GM12878 (cell line): ENCODE measurements around the gene GBA2. TPM values are rescaled to one million over a fixed set of nuclear protein-coding genes. Genes with fewer than 3 reads are reported as not detected.

Source experiments
- ATAC-seq: fragments of 200-7000 bp; cut with Tn5 transposase; 3 replicates; pipeline ENCODE4 v1.9.1; 2020; ENCODE audit warnings: mild to moderate bottlenecking, moderate library complexity
- BruUV-seq: library from RNA; stranded (reverse); fragments of 400-500 nt; replicated peaks from 2 replicates; lab custom pipeline; 2021; lab: Mats Ljungman, UMichigan
- CTCF ChIA-PET: fragments of 300-600 bp; sonication (Branson Sonifier 250); formaldehyde crosslinking; extraction: SDS; loops from one replicate; lab custom pipeline; 2021; ENCODE audit warnings: inconsistent platforms; lab: Yijun Ruan, JAX
- POLR2A ChIA-PET: fragments of 350-600 bp; formaldehyde crosslinking; extraction: SDS; loops from one replicate; lab custom pipeline; 2021; ENCODE audit warnings: inconsistent platforms; lab: Charles Lee
- RAD21 ChIA-PET: fragments of 300-600 bp; sonication (Branson Sonifier 250); formaldehyde crosslinking; loops from one replicate; lab custom pipeline; 2023; ENCODE audit warnings: antibody characterized with exemption; ENCODE audit not compliant: unreplicated experiment; lab: Charles Lee
- SMC1A ChIA-PET: fragments of 300-600 bp; sonication (Branson Sonifier 250); formaldehyde crosslinking; loops from one replicate; lab custom pipeline; 2023; ENCODE audit not compliant: unreplicated experiment, uncharacterized antibody; lab: Charles Lee
- DNase-seq: peaks from one replicate; pipeline ENCODE4 v3.0.0-alpha.2; 2011; ENCODE audit warnings: low read depth, low spot score
- FAIRE-seq: peaks from 3 replicates; lab custom pipeline; 2011; peaks lifted over from hg19 to GRCh38; lab: Jason Lieb, UNC
- H2AFZ ChIP-seq: 2 replicates; pipeline ENCODE4 v1.6.0; 2011; ENCODE audit warnings: low read depth, low read length, control low read depth; ENCODE audit not compliant: control insufficient read depth
- H3K27ac ChIP-seq: 2 replicates; pipeline ENCODE4 v1.5.1; 2011; ENCODE audit warnings: control low read depth; ENCODE audit not compliant: control insufficient read depth, insufficient read depth
- H3K27me3 ChIP-seq, 2 experiments: replicated peaks in 1 of 2; 2 replicates each; pipeline versions ENCODE4 v1.6.0 to v1.6.1; 2011; ENCODE audit warnings: low read length in 1 of 2; ENCODE audit not compliant: control insufficient read depth in 2 of 2, insufficient read depth in 2 of 2
- H3K36me3 ChIP-seq, 2 experiments: 2 replicates each; pipeline ENCODE4 v1.5.1; 2011; ENCODE audit warnings: low read length in 1 of 2; ENCODE audit not compliant: control insufficient read depth in 2 of 2, insufficient read depth in 2 of 2
- H3K4me1 ChIP-seq: 2 replicates; pipeline ENCODE4 v1.6.1; 2011; ENCODE audit warnings: mild to moderate bottlenecking, low read length, moderate library complexity, mixed read lengths; ENCODE audit not compliant: control insufficient read depth, insufficient read depth
- H3K4me2 ChIP-seq: 2 replicates; pipeline ENCODE4 v1.6.0; 2011; ENCODE audit warnings: control low read depth; ENCODE audit not compliant: control insufficient read depth, insufficient read depth
- H3K4me3 ChIP-seq: fragments of 200-600 bp; sonication (generic); 2 replicates; pipeline ENCODE4 v1.5.1; 2016
- H3K79me2 ChIP-seq: 2 replicates; pipeline ENCODE4 v1.6.0; 2011; ENCODE audit warnings: low read length; ENCODE audit not compliant: control insufficient read depth, insufficient read depth
- H3K9ac ChIP-seq: 2 replicates; pipeline ENCODE4 v1.8.0; 2011; ENCODE audit warnings: low read length, control low read depth, mixed read lengths; ENCODE audit not compliant: control insufficient read depth, insufficient read depth
- H3K9me3 ChIP-seq: replicated peaks from 3 replicates; pipeline ENCODE4 v1.5.1; 2011; ENCODE audit warnings: mild to moderate bottlenecking, low read length; ENCODE audit not compliant: control insufficient read depth, insufficient read depth
- H4K20me1 ChIP-seq: 2 replicates; pipeline ENCODE4 v1.6.0; 2011; ENCODE audit not compliant: control insufficient read depth, insufficient read depth
- EGR1 ChIP-seq, 2 experiments: IDR thresholded peaks; 1 replicate in 1 of 2; 2 replicates in 1 of 2; pipeline ENCODE4 v1.6.1; 2011 to 2012; ENCODE audit warnings: low read depth in 2 of 2, low read length in 2 of 2, borderline replicate concordance in 1 of 2, mild to moderate bottlenecking in 1 of 2, moderate library complexity in 1 of 2
- POLR2A ChIP-seq: IDR thresholded peaks from 2 replicates; pipeline ENCODE4 v1.6.1; 2011; ENCODE audit warnings: low read depth, mild to moderate bottlenecking, low read length
- RBBP5 ChIP-seq: fragments of 200-600 bp; sonication (generic); conservative IDR thresholded peaks from 2 replicates; pipeline ENCODE4 v1.6.1; 2016
- STAT1 ChIP-seq: fragments of 450-650 bp; conservative IDR thresholded peaks from 2 replicates; pipeline ENCODE4 v1.6.1; 2014; ENCODE audit warnings: antibody characterized with exemption, mild to moderate bottlenecking
- STAT3 ChIP-seq: IDR thresholded peaks from 2 replicates; pipeline ENCODE4 v1.6.1; 2011; ENCODE audit warnings: low read depth, low read length, improper control_type of control experiment
- WGBS: methylation state at CpG from one replicate; pipeline ENCODE4 v1.1.6; 2016; ENCODE audit warnings: low lambda C conversion rate; ENCODE audit not compliant: insufficient replicate concordance, insufficient coverage; ENCODE audit errors: missing lambda C conversion rate; 5-methylcytosine and 5-hydroxymethylcytosine counted together
- in situ Hi-C: fragments of 300-500 bp; cut with MboI; formaldehyde crosslinking; loops from 9 replicates; pipeline ENCODE4 v1.14.3; 2018; ENCODE audit warnings: mixed read lengths
- intact Hi-C: fragments of 100-400 bp; cut with micrococcal nuclease; formaldehyde crosslinking; loops from one replicate; pipeline ENCODE4 v1.14.2; 2022; ENCODE audit not compliant: unreplicated experiment
- polyA plus RNA-seq, 11 experiments: library from polyadenylated mRNA; depleted of rRNA in 4 of 11; unstranded in 6 of 11; stranded (reverse) in 5 of 11; fragments of >200 nt; fragmentation: Nextera tagmentation in 4 of 11; fragmentation: Illumina TruSeq in 1 of 11; extraction: Ambion mirVana in 4 of 11; extraction: Trizol in 1 of 11; gene quantifications; 1 replicate in 1 of 11; 2 replicates in 10 of 11; pipeline versions ENCODE4 v1.2.1 to v1.2.3, GENCODE V29; 2011 to 2016; ENCODE audit warnings: inconsistent platforms in 2 of 11, missing spikeins in 2 of 11, low read depth in 1 of 11
- total RNA-seq, 4 experiments: library from RNA; depleted of rRNA in 3 of 4; stranded (reverse); fragments of >200 nt in 3 of 4; fragmentation: Illumina TruSeq in 1 of 4; extraction: Trizol in 1 of 4; gene quantifications; 2 replicates each; pipeline versions ENCODE4 v1.2.1 to v1.2.3, GENCODE V29; 2013 to 2021
- TF ChIP-seq, protein P1 (sequence below): fragments of 450-650 bp; IDR thresholded peaks from 2 replicates; pipeline ENCODE4 v1.6.1; 2017; ENCODE audit warnings: low read depth, mild to moderate bottlenecking, moderate library complexity
- TF ChIP-seq, protein P2 (sequence below): fragments of 450-650 bp; IDR thresholded peaks from 2 replicates; pipeline ENCODE4 v1.6.1; 2017; ENCODE audit warnings: mild to moderate bottlenecking, moderate library complexity
- TF ChIP-seq, protein P3 (sequence below): fragments of 450-650 bp; IDR thresholded peaks from 2 replicates; pipeline ENCODE4 v1.6.1; 2014; ENCODE audit warnings: mild to moderate bottlenecking

The GBA2 gene
- total and polyA plus RNA-seq, 10 of the 15 experiments (the other 5 are each of a cell fraction or from before 2014, with no cell fraction given), result 15.3 to 45.1 (median 29.1) TPM

DNA sequence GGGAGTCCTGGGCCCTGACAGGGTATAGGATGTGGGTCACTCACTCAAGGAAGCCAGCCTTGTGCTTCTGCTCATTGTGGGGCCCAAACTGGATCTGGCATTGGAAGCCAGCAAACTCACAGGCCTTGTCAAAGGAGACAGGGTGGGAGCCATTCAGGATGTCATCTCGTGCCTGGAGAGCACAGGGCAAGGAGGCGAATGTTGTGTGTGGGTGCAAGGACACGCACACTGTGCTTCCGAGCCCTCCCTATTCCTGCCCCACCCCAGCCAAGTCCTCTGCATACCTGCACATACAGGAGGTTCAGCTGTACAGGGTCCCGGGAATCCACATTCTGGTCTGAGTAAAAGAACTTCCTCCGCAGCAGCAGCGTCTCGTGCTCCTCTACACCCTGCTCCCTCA, 25.1 kb downstream of the GBA2 start:
- CTCF ChIA-PET, result interaction anchor here (5.6 kb wide), 1 partner anchor 14 kb away, joined by 39 read pairs; no protein-coding TSS in a partner anchor
- RAD21 ChIA-PET, result no interaction called here

DNA sequence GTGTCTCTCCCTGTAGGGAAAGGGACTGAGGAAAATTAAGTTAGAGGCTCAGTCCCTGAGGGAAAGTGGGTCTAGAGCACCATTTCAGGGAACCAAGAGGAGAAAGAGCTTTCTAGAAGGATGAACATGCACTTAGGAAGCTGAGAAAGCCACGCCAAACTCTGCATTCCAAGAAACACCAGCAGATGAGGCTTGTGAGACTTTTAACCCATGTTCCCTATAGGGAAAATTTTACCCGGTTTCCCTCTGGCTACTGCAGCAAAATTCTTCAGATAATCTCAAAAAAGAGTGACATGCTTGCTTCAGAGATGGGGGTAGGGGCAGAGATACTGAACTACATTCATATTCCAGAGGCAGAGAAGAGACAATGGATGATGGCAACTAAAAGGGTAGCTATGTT, 25.6 kb downstream of the GBA2 start:
- no TSS peak for BruUV-seq
- POLR2A ChIA-PET, result no interaction called here
- no peak for ATAC-seq
- no peak overlapping the region for H3K27ac ChIP-seq
- H3K4me1 ChIP-seq, result peaks cover 13% of the 10 kb centered on the region
- H3K9me3 ChIP-seq, result no peaks in the 10 kb centered on the region
- SMC1A ChIA-PET, result no interaction called here
- CTCF ChIA-PET, result interaction anchor here (0.9 kb wide), 1 partner anchor 11 kb away, joined by 3 read pairs; no protein-coding TSS in a partner anchor
- H3K4me2 ChIP-seq, result no peak overlapping the region
- no peak overlapping the region for H3K9ac ChIP-seq
- peaks cover 28% of the 10 kb centered on the region for H3K79me2 ChIP-seq
- no peaks in the 10 kb centered on the region for H3K27me3 ChIP-seq
- H4K20me1 ChIP-seq, result no peaks in the 10 kb centered on the region
- no peak overlapping the region for H2AFZ ChIP-seq
- no peak for DNase-seq
- in situ Hi-C loops, result loop anchor here (5.0 kb wide), 1 partner anchor 56 kb away; the partner anchor contains the start of gene ARHGEF39
- FAIRE-seq, result no peak
- H3K4me3 ChIP-seq, result no peak overlapping the region
- intact Hi-C loops, result loop anchor here (10.0 kb wide), 1 partner anchor 649 kb away; the partner anchor contains the start of genes FANCG and VCP
- peaks cover 48 to 52% of the 10 kb centered on the region in 2 experiments for H3K36me3 ChIP-seq
- WGBS, result 69% methylated on average over 2 of the region's 2 CpGs
- RAD21 ChIA-PET, result no interaction called here
- TF ChIP-seq EGR1 (IDR thresholded peaks at IDR 0.05; ENCODE audit: borderline replicate concordance in 1 of 2, low read depth in 2 of 2, low read length in 2 of 2) (no peak), STAT1 (no peak), STAT3 (no peak)
- TF ChIP-seq, protein P1, sequence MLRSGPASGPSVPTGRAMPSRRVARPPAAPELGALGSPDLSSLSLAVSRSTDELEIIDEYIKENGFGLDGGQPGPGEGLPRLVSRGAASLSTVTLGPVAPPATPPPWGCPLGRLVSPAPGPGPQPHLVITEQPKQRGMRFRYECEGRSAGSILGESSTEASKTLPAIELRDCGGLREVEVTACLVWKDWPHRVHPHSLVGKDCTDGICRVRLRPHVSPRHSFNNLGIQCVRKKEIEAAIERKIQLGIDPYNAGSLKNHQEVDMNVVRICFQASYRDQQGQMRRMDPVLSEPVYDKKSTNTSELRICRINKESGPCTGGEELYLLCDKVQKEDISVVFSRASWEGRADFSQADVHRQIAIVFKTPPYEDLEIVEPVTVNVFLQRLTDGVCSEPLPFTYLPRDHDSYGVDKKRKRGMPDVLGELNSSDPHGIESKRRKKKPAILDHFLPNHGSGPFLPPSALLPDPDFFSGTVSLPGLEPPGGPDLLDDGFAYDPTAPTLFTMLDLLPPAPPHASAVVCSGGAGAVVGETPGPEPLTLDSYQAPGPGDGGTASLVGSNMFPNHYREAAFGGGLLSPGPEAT, result no peak
- TF ChIP-seq, protein P2, sequence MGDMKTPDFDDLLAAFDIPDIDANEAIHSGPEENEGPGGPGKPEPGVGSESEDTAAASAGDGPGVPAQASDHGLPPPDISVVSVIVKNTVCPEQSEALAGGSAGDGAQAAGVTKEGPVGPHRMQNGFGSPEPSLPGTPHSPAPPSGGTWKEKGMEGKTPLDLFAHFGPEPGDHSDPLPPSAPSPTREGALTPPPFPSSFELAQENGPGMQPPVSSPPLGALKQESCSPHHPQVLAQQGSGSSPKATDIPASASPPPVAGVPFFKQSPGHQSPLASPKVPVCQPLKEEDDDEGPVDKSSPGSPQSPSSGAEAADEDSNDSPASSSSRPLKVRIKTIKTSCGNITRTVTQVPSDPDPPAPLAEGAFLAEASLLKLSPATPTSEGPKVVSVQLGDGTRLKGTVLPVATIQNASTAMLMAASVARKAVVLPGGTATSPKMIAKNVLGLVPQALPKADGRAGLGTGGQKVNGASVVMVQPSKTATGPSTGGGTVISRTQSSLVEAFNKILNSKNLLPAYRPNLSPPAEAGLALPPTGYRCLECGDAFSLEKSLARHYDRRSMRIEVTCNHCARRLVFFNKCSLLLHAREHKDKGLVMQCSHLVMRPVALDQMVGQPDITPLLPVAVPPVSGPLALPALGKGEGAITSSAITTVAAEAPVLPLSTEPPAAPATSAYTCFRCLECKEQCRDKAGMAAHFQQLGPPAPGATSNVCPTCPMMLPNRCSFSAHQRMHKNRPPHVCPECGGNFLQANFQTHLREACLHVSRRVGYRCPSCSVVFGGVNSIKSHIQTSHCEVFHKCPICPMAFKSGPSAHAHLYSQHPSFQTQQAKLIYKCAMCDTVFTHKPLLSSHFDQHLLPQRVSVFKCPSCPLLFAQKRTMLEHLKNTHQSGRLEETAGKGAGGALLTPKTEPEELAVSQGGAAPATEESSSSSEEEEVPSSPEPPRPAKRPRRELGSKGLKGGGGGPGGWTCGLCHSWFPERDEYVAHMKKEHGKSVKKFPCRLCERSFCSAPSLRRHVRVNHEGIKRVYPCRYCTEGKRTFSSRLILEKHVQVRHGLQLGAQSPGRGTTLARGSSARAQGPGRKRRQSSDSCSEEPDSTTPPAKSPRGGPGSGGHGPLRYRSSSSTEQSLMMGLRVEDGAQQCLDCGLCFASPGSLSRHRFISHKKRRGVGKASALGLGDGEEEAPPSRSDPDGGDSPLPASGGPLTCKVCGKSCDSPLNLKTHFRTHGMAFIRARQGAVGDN, result no peak
- TF ChIP-seq, protein P3, sequence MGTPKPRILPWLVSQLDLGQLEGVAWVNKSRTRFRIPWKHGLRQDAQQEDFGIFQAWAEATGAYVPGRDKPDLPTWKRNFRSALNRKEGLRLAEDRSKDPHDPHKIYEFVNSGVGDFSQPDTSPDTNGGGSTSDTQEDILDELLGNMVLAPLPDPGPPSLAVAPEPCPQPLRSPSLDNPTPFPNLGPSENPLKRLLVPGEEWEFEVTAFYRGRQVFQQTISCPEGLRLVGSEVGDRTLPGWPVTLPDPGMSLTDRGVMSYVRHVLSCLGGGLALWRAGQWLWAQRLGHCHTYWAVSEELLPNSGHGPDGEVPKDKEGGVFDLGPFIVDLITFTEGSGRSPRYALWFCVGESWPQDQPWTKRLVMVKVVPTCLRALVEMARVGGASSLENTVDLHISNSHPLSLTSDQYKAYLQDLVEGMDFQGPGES, result no peak

More for the DNA sequence above, 25.1 kb downstream of the GBA2 start:
- Histone ChIP-seq H3K4me3 (no peak overlapping the region), H3K27me3 (no peaks in the 10 kb centered on the region), H4K20me1 (no peaks in the 10 kb centered on the region), H3K4me2 (no peak overlapping the region), H3K79me2 (peaks cover 33% of the 10 kb centered on the region), H3K36me3 (peaks cover 43 to 47% of the 10 kb centered on the region in 2 experiments), H3K27ac (no peak overlapping the region), H3K9me3 (no peaks in the 10 kb centered on the region), H3K9ac (no peak overlapping the region), H2AFZ (no peak overlapping the region), H3K4me1 (peaks cover 13% of the 10 kb centered on the region)
- FAIRE-seq, result no peak
- no peak for DNase-seq
- WGBS, result 100% methylated on average over 4 of the region's 8 CpGs
- no TSS peak for BruUV-seq
- in situ Hi-C loops (loop anchor here (5.0 kb wide), 1 partner anchor 57 kb away; the partner anchor contains the start of gene ARHGEF39), intact Hi-C loops (loop anchor here (10.0 kb wide), 1 partner anchor 649 kb away; the partner anchor contains the start of genes FANCG and VCP)
- ATAC-seq, result no peak
- POLR2A ChIA-PET, result no interaction called here
- peak; percentile 34; the same call in 1 of the 2 replicates for TF ChIP-seq POLR2A
- TF ChIP-seq RBBP5, result no peak
- SMC1A ChIA-PET, result no interaction called here
